SK-N-MC (cell line): ENCODE results near the gene PPP1R9A.

Experiments used
- EZH2 ChIP-seq: fragments of 200-600 bp; sonication (generic); IDR thresholded peaks from one replicate; pipeline ENCODE4 v1.6.1; 2017; ENCODE audit warnings: antibody characterized with exemption
- FOXP2 ChIP-seq: optimal IDR thresholded peaks from 2 replicates; pipeline ENCODE3; 2011; ENCODE audit warnings: mild to moderate bottlenecking, moderate library complexity; ENCODE audit not compliant: insufficient read depth; ENCODE audit errors: extremely low read length, control extremely low read depth
- POLR2AphosphoS5 ChIP-seq: IDR thresholded peaks from 2 replicates; pipeline ENCODE4 v1.6.1; 2012; ENCODE audit warnings: mild to moderate bottlenecking, low read depth, low read length, borderline replicate concordance

GRCh38 chr7:95338832-95339231, 431.4 kb downstream of the PPP1R9A start:
- TF ChIP-seq EZH2 (no peak), POLR2AphosphoS5 (no peak), FOXP2 (no peak)
